ENCODE measurements around the gene NT5C2.

- TF ChIP-seq, protein P1, sequence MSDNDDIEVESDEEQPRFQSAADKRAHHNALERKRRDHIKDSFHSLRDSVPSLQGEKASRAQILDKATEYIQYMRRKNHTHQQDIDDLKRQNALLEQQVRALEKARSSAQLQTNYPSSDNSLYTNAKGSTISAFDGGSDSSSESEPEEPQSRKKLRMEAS (IDR thresholded peaks at IDR 0.05; ENCODE audit: insufficient read depth, insufficient read length) = no peak
- TF ChIP-seq POLR2AphosphoS5 (IDR thresholded peaks at IDR 0.05; ENCODE audit: insufficient read depth, low read depth, low read length) = no peak
- TF ChIP-seq, protein P2, sequence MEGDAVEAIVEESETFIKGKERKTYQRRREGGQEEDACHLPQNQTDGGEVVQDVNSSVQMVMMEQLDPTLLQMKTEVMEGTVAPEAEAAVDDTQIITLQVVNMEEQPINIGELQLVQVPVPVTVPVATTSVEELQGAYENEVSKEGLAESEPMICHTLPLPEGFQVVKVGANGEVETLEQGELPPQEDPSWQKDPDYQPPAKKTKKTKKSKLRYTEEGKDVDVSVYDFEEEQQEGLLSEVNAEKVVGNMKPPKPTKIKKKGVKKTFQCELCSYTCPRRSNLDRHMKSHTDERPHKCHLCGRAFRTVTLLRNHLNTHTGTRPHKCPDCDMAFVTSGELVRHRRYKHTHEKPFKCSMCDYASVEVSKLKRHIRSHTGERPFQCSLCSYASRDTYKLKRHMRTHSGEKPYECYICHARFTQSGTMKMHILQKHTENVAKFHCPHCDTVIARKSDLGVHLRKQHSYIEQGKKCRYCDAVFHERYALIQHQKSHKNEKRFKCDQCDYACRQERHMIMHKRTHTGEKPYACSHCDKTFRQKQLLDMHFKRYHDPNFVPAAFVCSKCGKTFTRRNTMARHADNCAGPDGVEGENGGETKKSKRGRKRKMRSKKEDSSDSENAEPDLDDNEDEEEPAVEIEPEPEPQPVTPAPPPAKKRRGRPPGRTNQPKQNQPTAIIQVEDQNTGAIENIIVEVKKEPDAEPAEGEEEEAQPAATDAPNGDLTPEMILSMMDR (IDR thresholded peaks at IDR 0.05; ENCODE audit: extremely low read depth in 1 of 2, insufficient read depth in 1 of 2, low read depth in 1 of 2, low read length in 2 of 2) = no peak
- TF ChIP-seq POLR2A (IDR thresholded peaks at IDR 0.05; ENCODE audit: low read depth, low read length) = no peak
- TF ChIP-seq EZH2 (IDR thresholded peaks at IDR 0.05; ENCODE audit: borderline replicate concordance, low read depth, low read length, severe bottlenecking) = no peak
- no peak for TF ChIP-seq MYC (IDR thresholded peaks at IDR 0.05; ENCODE audit: low read depth, low read length)
- no peak for TF ChIP-seq JUN (IDR thresholded peaks at IDR 0.05; ENCODE audit: borderline replicate concordance, insufficient read depth, insufficient read length, low read depth)
- no peak for TF ChIP-seq GATA2 (IDR thresholded peaks at IDR 0.05; ENCODE audit: insufficient read depth, insufficient read length, low read depth, low read length)
Observed at GRCh38 chr10:103072276-103072675, 120.8 kb downstream of the NT5C2 start.

Data from endothelial cell of umbilical vein (primary cell).